Tibial nerve (tissue), 3 donors: ENCODE data around the gene SAG.

Experiments
- CTCF ChIP-seq, 5 experiments: fragments of 200-600 bp in 3 of 5; fragments of 450-650 bp in 2 of 5; sonication (generic) in 3 of 5; IDR thresholded peaks; one replicate each; pipeline ENCODE4 v1.5.1; 2016 to 2019; ENCODE audit warnings: antibody characterized with exemption in 5 of 5, mild to moderate bottlenecking in 3 of 5, moderate library complexity in 2 of 5
- POLR2A ChIP-seq, 2 donors: fragments of 450-650 bp; IDR thresholded peaks; one replicate each; pipeline ENCODE4 v1.6.1; 2017; ENCODE audit warnings: antibody characterized with exemption in 2 of 2, mild to moderate bottlenecking in 2 of 2, moderate library complexity in 2 of 2

GRCh38 chr2:233346930-233347329 lies 39.3 kb downstream of the SAG start:
- no peak for TF ChIP-seq CTCF (IDR thresholded peaks at IDR 0.05)
- TF ChIP-seq POLR2A (IDR thresholded peaks at IDR 0.05) = no peak
